ENCODE measurements around the gene SERF2. TPM values are rescaled to one million over a fixed set of nuclear protein-coding genes. Genes with fewer than 3 reads are reported as not detected.

SERF2 gene
- total and polyA plus RNA-seq, 2 of the 13 experiments (the other 11 are each of a cell fraction or from before 2014, with no cell fraction given), result 811 to 1,257 TPM

DNA sequence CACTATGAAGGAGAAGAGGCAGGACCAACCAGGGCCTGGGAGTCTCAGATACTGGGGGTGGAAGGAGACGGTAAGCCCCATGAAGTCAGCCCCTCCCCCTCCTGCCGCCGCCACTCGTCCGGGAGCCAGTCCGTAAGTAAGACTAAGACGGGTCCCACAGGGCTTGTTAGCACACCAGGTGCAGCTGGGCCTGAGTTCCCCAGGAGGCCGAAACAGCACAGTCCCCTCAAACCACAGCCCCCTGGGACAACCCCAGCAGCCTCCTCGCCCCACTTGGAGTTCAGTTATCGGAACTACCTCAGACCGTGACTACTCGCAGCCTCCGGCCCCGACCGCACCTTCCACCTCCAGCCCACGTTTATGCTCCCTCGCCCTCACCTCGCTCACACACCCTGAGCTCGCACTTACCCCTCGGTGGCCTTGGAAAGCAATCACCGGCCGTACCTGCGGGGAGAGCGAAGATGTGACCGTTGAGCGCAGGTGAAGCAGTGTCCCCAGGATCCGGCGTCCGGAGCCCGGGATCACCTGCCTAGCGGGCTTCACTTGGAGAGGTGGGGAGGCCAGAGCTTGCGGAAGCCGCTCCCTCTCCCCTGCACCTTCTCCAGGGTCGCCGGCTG, 15.9 kb upstream of the SERF2 start (continued):
- TF ChIP-seq, protein P1, sequence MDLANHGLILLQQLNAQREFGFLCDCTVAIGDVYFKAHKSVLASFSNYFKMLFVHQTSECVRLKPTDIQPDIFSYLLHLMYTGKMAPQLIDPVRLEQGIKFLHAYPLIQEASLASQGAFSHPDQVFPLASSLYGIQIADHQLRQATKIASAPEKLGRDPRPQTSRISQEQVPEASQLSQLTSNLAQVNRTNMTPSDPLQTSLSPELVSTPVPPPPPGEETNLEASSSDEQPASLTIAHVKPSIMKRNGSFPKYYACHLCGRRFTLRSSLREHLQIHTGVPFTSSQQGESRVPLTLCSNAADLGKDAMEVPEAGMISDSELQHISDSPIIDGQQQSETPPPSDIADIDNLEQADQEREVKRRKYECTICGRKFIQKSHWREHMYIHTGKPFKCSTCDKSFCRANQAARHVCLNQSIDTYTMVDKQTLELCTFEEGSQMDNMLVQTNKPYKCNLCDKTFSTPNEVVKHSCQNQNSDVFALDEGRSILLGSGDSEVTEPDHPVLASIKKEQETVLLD (CRISPR knock-in tag; IDR thresholded peaks at IDR 0.05; ENCODE audit: low read depth), result 0 out of 2 replicates have a peak, but pooled peaks have one; percentile 26
- TF ChIP-seq EEA1 (CRISPR knock-in tag; IDR thresholded peaks at IDR 0.05; ENCODE audit: borderline replicate concordance) (no peak; the same call in 1 of the 2 replicates), TAF15 (IDR thresholded peaks at IDR 0.05; ENCODE audit: low read depth, low read length, poor library complexity, severe bottlenecking) (peak; percentile 32), AGO2 (optimal IDR thresholded peaks at IDR 0.05; ENCODE audit: low read depth, low read length) (peak; percentile 63), ZNF552 (CRISPR knock-in tag; IDR thresholded peaks at IDR 0.05; ENCODE audit: borderline replicate concordance) (0 out of 2 replicates have a peak, but pooled peaks have one; percentile 44), KAT8 (CRISPR knock-in tag; IDR thresholded peaks at IDR 0.05) (0 out of 2 replicates have a peak, but pooled peaks have one; percentile 28), SALL1 (CRISPR knock-in tag; IDR thresholded peaks at IDR 0.05) (peak; percentile 30; the same call in 1 of the 2 replicates), PHF20 (CRISPR knock-in tag; IDR thresholded peaks at IDR 0.05) (peak; percentile 29; the same call in 1 of the 2 replicates), PRMT3 (CRISPR knock-in tag; IDR thresholded peaks at IDR 0.05; ENCODE audit: borderline replicate concordance, low read depth) (peak; percentile 52; the same call in 1 of the 2 replicates)
- TF ChIP-seq, protein P2, sequence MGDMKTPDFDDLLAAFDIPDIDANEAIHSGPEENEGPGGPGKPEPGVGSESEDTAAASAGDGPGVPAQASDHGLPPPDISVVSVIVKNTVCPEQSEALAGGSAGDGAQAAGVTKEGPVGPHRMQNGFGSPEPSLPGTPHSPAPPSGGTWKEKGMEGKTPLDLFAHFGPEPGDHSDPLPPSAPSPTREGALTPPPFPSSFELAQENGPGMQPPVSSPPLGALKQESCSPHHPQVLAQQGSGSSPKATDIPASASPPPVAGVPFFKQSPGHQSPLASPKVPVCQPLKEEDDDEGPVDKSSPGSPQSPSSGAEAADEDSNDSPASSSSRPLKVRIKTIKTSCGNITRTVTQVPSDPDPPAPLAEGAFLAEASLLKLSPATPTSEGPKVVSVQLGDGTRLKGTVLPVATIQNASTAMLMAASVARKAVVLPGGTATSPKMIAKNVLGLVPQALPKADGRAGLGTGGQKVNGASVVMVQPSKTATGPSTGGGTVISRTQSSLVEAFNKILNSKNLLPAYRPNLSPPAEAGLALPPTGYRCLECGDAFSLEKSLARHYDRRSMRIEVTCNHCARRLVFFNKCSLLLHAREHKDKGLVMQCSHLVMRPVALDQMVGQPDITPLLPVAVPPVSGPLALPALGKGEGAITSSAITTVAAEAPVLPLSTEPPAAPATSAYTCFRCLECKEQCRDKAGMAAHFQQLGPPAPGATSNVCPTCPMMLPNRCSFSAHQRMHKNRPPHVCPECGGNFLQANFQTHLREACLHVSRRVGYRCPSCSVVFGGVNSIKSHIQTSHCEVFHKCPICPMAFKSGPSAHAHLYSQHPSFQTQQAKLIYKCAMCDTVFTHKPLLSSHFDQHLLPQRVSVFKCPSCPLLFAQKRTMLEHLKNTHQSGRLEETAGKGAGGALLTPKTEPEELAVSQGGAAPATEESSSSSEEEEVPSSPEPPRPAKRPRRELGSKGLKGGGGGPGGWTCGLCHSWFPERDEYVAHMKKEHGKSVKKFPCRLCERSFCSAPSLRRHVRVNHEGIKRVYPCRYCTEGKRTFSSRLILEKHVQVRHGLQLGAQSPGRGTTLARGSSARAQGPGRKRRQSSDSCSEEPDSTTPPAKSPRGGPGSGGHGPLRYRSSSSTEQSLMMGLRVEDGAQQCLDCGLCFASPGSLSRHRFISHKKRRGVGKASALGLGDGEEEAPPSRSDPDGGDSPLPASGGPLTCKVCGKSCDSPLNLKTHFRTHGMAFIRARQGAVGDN (CRISPR knock-in tag; IDR thresholded peaks at IDR 0.05), result peak; percentile 53
- TF ChIP-seq, protein P3, sequence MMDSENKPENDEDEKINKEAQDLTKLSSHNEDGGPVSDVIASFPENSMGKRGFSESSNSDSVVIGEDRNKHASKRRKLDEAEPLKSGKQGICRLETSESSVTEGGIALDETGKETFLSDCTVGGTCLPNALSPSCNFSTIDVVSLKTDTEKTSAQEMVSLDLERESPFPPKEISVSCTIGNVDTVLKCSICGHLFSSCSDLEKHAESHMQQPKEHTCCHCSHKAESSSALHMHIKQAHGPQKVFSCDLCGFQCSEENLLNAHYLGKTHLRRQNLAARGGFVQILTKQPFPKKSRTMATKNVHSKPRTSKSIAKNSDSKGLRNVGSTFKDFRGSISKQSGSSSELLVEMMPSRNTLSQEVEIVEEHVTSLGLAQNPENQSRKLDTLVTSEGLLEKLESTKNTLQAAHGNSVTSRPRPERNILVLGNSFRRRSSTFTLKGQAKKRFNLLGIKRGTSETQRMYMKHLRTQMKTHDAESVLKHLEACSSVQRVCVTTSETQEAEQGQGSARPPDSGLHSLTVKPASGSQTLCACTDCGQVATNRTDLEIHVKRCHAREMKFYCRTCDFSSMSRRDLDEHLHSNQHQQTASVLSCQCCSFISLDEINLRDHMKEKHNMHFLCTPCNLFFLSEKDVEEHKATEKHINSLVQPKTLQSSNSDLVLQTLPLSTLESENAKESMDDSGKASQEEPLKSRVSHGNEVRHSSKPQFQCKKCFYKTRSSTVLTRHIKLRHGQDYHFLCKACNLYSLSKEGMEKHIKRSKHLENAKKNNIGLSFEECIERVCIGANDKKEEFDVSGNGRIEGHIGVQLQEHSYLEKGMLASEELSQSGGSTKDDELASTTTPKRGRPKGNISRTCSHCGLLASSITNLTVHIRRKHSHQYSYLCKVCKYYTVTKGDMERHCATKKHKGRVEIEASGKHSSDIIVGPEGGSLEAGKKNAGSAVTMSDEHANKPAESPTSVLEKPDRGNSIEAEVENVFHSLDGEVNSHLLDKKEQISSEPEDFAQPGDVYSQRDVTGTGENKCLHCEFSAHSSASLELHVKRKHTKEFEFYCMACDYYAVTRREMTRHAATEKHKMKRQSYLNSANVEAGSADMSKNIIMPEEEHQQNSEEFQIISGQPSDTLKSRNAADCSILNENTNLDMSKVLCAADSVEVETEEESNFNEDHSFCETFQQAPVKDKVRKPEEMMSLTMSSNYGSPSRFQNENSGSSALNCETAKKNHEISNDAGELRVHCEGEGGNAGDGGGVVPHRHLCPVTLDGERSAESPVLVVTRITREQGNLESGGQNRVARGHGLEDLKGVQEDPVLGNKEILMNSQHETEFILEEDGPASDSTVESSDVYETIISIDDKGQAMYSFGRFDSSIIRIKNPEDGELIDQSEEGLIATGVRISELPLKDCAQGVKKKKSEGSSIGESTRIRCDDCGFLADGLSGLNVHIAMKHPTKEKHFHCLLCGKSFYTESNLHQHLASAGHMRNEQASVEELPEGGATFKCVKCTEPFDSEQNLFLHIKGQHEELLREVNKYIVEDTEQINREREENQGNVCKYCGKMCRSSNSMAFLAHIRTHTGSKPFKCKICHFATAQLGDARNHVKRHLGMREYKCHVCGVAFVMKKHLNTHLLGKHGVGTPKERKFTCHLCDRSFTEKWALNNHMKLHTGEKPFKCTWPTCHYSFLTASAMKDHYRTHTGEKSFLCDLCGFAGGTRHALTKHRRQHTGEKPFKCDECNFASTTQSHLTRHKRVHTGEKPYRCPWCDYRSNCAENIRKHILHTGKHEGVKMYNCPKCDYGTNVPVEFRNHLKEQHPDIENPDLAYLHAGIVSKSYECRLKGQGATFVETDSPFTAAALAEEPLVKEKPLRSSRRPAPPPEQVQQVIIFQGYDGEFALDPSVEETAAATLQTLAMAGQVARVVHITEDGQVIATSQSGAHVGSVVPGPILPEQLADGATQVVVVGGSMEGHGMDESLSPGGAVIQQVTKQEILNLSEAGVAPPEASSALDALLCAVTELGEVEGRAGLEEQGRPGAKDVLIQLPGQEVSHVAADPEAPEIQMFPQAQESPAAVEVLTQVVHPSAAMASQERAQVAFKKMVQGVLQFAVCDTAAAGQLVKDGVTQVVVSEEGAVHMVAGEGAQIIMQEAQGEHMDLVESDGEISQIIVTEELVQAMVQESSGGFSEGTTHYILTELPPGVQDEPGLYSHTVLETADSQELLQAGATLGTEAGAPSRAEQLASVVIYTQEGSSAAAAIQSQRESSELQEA (CRISPR knock-in tag; IDR thresholded peaks at IDR 0.05; ENCODE audit: not compliant biosample characterization), result peak; percentile 18
- TF ChIP-seq, protein P4, sequence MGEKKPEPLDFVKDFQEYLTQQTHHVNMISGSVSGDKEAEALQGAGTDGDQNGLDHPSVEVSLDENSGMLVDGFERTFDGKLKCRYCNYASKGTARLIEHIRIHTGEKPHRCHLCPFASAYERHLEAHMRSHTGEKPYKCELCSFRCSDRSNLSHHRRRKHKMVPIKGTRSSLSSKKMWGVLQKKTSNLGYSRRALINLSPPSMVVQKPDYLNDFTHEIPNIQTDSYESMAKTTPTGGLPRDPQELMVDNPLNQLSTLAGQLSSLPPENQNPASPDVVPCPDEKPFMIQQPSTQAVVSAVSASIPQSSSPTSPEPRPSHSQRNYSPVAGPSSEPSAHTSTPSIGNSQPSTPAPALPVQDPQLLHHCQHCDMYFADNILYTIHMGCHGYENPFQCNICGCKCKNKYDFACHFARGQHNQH (CRISPR knock-in tag; IDR thresholded peaks at IDR 0.05), result 0 out of 2 replicates have a peak, but pooled peaks have one; percentile 25

Data from HepG2 (cell line).